IMR-90 (cell line): ENCODE measurements around the gene FAM76B. TPM values are rescaled to one million over a fixed set of nuclear protein-coding genes. Genes with fewer than 3 reads are reported as not detected.

Source experiments
- ATAC-seq: fragments of 200-7000 bp; cut with Tn5 transposase; 2 replicates; pipeline ENCODE4 v1.9.1; 2020; ENCODE audit warnings: low read depth, mild to moderate bottlenecking, moderate library complexity
- BruUV-seq: library from RNA; stranded (reverse); fragments of 400-500 nt; replicated peaks from 2 replicates; lab custom pipeline; 2021; lab: Mats Ljungman, UMichigan
- CTCF ChIA-PET: fragments of 300-600 bp; formaldehyde crosslinking; extraction: SDS; loops from one replicate; lab custom pipeline; 2021; ENCODE audit warnings: antibody characterized with exemption; lab: Yijun Ruan, JAX
- POLR2A ChIA-PET: fragments of 300-600 bp; sonication (Branson Sonifier 250); formaldehyde crosslinking; loops from one replicate; lab custom pipeline; 2022; ENCODE audit warnings: antibody characterized with exemption; ENCODE audit not compliant: unreplicated experiment; lab: Charles Lee
- DNase-seq: peaks from one replicate; pipeline ENCODE4 v3.0.0; 2013
- H2AFZ ChIP-seq: replicated peaks from 2 replicates; pipeline ENCODE3; 2013; ENCODE audit warnings: low read length, mild to moderate bottlenecking; ENCODE audit not compliant: poor library complexity
- H2AK5ac ChIP-seq: 2 replicates; pipeline ENCODE4 v1.6.1; 2013; ENCODE audit warnings: low read depth, low read length, inconsistent platforms
- H2AK9ac ChIP-seq: replicated peaks from 2 replicates; pipeline ENCODE3; 2013; ENCODE audit warnings: mild to moderate bottlenecking, low read depth, low read length, moderate library complexity; ENCODE audit not compliant: poor library complexity
- H2BK120ac ChIP-seq: 2 replicates; pipeline ENCODE4 v1.6.1; 2013; ENCODE audit warnings: low read depth, low read length, inconsistent platforms
- H2BK15ac ChIP-seq: 3 replicates; pipeline ENCODE4 v1.6.1; 2013; ENCODE audit warnings: low read depth, low read length, inconsistent platforms
- H2BK20ac ChIP-seq: 2 replicates; pipeline ENCODE4 v1.6.1; 2013; ENCODE audit warnings: low read depth, mild to moderate bottlenecking, inconsistent platforms, low read length, moderate library complexity
- H2BK5ac ChIP-seq: 2 replicates; pipeline ENCODE4 v1.6.1; 2013; ENCODE audit warnings: mild to moderate bottlenecking, low read depth, low read length, inconsistent platforms; ENCODE audit not compliant: poor library complexity, severe bottlenecking
- H3K14ac ChIP-seq: replicated peaks from 2 replicates; pipeline ENCODE4 v1.6.1; 2013; ENCODE audit warnings: low read depth, low read length, inconsistent platforms
- H3K18ac ChIP-seq: 2 replicates; pipeline ENCODE4 v1.6.1; 2013; ENCODE audit warnings: low read depth, low read length, control low read depth
- H3K23ac ChIP-seq: 2 replicates; pipeline ENCODE4 v1.6.1; 2013; ENCODE audit warnings: low read depth, low read length, inconsistent platforms
- H3K27ac ChIP-seq: 2 replicates; pipeline ENCODE4 v1.5.1; 2013; ENCODE audit warnings: mild to moderate bottlenecking, control low read depth, low read length; ENCODE audit not compliant: insufficient read depth
- H3K27me3 ChIP-seq: 2 replicates; pipeline ENCODE4 v1.6.1; 2013; ENCODE audit warnings: low read length; ENCODE audit not compliant: control insufficient read depth, insufficient read depth
- H3K36me3 ChIP-seq: 2 replicates; pipeline ENCODE4 v1.6.1; 2013; ENCODE audit warnings: low read length, mixed read lengths; ENCODE audit not compliant: control insufficient read depth, insufficient read depth
- H3K4ac ChIP-seq: 2 replicates; pipeline ENCODE4 v1.6.1; 2013; ENCODE audit warnings: low read depth, low read length, inconsistent platforms
- H3K4me1 ChIP-seq: 2 replicates; pipeline ENCODE4 v1.6.1; 2013; ENCODE audit warnings: low read length, mixed read lengths; ENCODE audit not compliant: control insufficient read depth, insufficient read depth
- H3K4me2 ChIP-seq: 2 replicates; pipeline ENCODE4 v1.6.1; 2013; ENCODE audit warnings: low read depth, mild to moderate bottlenecking, control low read depth, low read length, moderate library complexity
- H3K4me3 ChIP-seq: 2 replicates; pipeline ENCODE4 v1.5.1; 2013; ENCODE audit warnings: low read depth, mild to moderate bottlenecking, control low read depth, low read length, moderate library complexity; ENCODE audit not compliant: insufficient read depth
- H3K56ac ChIP-seq: 2 replicates; pipeline ENCODE4 v1.6.1; 2013; ENCODE audit warnings: low read length, inconsistent platforms; ENCODE audit not compliant: insufficient read depth; ENCODE audit errors: extremely low read depth
- H3K79me1 ChIP-seq, 2 experiments: 2 replicates each; pipeline ENCODE4 v1.6.1; 2013; ENCODE audit warnings: low read length in 2 of 2, inconsistent platforms in 1 of 2, low read depth in 1 of 2
- H3K9ac ChIP-seq: 2 replicates; pipeline ENCODE4 v1.6.1; 2013; ENCODE audit warnings: low read depth, low read length, control low read depth
- H3K9me1 ChIP-seq: 2 replicates; pipeline ENCODE4 v1.6.1; 2013; ENCODE audit warnings: low read length, inconsistent platforms; ENCODE audit not compliant: insufficient read depth
- H3K9me3 ChIP-seq: 2 replicates; pipeline ENCODE4 v1.6.1; 2013; ENCODE audit warnings: low read length; ENCODE audit not compliant: control insufficient read depth, insufficient read depth
- H4K20me1 ChIP-seq: 2 replicates; pipeline ENCODE4 v1.6.1; 2013; ENCODE audit warnings: low read length, inconsistent platforms; ENCODE audit not compliant: insufficient read depth
- H4K5ac ChIP-seq: 2 replicates; pipeline ENCODE4 v1.6.1; 2013; ENCODE audit warnings: mild to moderate bottlenecking, low read depth, low read length, control low read depth
- H4K8ac ChIP-seq, 2 experiments: 2 replicates each; pipeline ENCODE4 v1.6.1; 2013; ENCODE audit warnings: low read depth in 2 of 2, low read length in 2 of 2, control low read depth in 1 of 2, inconsistent platforms in 1 of 2
- H4K91ac ChIP-seq: 2 replicates; pipeline ENCODE4 v1.6.1; 2013; ENCODE audit warnings: low read depth, low read length, inconsistent platforms; ENCODE audit not compliant: insufficient read depth
- CEBPB ChIP-seq: IDR thresholded peaks from 2 replicates; pipeline ENCODE4 v1.6.1; 2012; ENCODE audit warnings: low read depth, low read length, improper control_type of control experiment
- FOS ChIP-seq: fragments of 150-350 bp; IDR thresholded peaks from 2 replicates; pipeline ENCODE4 v1.6.1; 2016; ENCODE audit warnings: low read depth, low read length
- WGBS, 2 experiments: methylation state at CpG; one replicate each; pipeline versions ENCODE4 v1.1.5 to v1.1.7; 2013; ENCODE audit warnings: missing lambda C conversion rate in 2 of 2; ENCODE audit not compliant: insufficient read length in 1 of 2; ENCODE audit errors: extremely low coverage in 2 of 2; 5-methylcytosine and 5-hydroxymethylcytosine counted together
- dilution Hi-C: fragments of 300-500 bp; cut with HindIII; formaldehyde crosslinking; loops from one replicate; pipeline ENCODE4 v1.14.3; 2018; ENCODE audit warnings: low sequenced_read_pairs; ENCODE audit not compliant: unreplicated experiment
- in situ Hi-C: fragments of 300-500 bp; cut with MboI; formaldehyde crosslinking; loops from 3 replicates; pipeline ENCODE4 v1.14.3; 2019; ENCODE audit warnings: low sequenced_read_pairs, inconsistent platforms, mixed read lengths
- intact Hi-C: fragments of 100-400 bp; cut with micrococcal nuclease; formaldehyde crosslinking; loops from 2 replicates; pipeline ENCODE4 v1.10.0; 2022
- polyA plus RNA-seq, 3 experiments: library from polyadenylated mRNA; depleted of rRNA; stranded (reverse); fragments of >200 nt; gene quantifications; 2 replicates each; pipeline ENCODE4 v1.2.3, GENCODE V29; 2012; ENCODE audit warnings: low replicate concordance in 1 of 3
- total RNA-seq: library from RNA; depleted of rRNA; stranded (reverse); fragments of >200 nt; gene quantifications from 2 replicates; pipeline ENCODE4 v1.2.3, GENCODE V29; 2012

The FAM76B gene
- total and polyA plus RNA-seq, 2 of the 4 experiments (the other 2 are of a cell fraction): 12.7 to 14.3 TPM

DNA sequence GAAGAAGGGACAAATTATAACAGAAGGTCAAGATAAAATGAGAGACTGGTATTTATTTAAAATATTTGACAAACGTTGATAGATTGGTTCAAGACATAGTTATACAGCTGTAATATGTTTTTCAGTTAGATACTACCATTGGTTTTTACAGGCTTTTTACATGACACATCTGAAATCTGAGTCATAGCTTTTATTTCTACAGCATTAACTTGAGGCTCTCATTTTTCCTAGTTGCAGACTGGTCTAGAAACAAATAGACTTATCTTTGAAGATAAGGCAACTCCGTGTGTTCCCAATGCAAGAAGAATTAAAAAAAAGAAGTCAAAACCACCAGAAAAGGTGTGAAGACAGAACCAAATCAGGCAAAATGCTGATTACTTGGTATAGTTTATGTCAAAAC lies 32.1 kb upstream of the FAM76B start:
- dilution Hi-C loops: no loop called here
- CTCF ChIA-PET: interaction anchor here (0.6 to 1.1 kb wide), 2 partner anchors 14 to 1004 kb away, joined by 3 read pairs; no protein-coding TSS in a partner anchor
- peak; percentile 77 for DNase-seq
- H3K23ac ChIP-seq: no peak overlapping the region
- no peaks in the 10 kb centered on the region for H3K9me3 ChIP-seq
- H3K18ac ChIP-seq: no peak overlapping the region
- no peak overlapping the region for H2AK5ac ChIP-seq
- H3K14ac ChIP-seq: no peak overlapping the region
- peak overlapping the region; percentile 3 for H2BK5ac ChIP-seq
- POLR2A ChIA-PET: no interaction called here
- no peak overlapping the region for H3K4me3 ChIP-seq
- no CpG with 5 or more reads among the region's 2 CpGs for WGBS, 2 experiments
- no TSS peak for BruUV-seq
- intact Hi-C loops: no loop called here
- no peak overlapping the region for H2BK15ac ChIP-seq
- no peak overlapping the region for H2AK9ac ChIP-seq
- H2AFZ ChIP-seq: no peak overlapping the region
- no peak overlapping the region for H3K56ac ChIP-seq
- H3K9ac ChIP-seq: no peak overlapping the region
- H3K4ac ChIP-seq: no peak overlapping the region
- H3K27me3 ChIP-seq: no peaks in the 10 kb centered on the region
- H3K79me1 ChIP-seq: peaks cover 3% of the 10 kb centered on the region in 2 experiments; a peak in 3 of 4 replicates
- no peaks in the 10 kb centered on the region for H3K9me1 ChIP-seq
- no peak overlapping the region for H4K5ac ChIP-seq
- no peaks in the 10 kb centered on the region; the same call in 1 of the 2 replicates for H4K20me1 ChIP-seq
- in situ Hi-C loops: no loop called here
- no peak overlapping the region for H2BK120ac ChIP-seq
- no peak overlapping the region for H2BK20ac ChIP-seq
- H3K36me3 ChIP-seq: peaks cover 5% of the 10 kb centered on the region
- no peak overlapping the region for H3K27ac ChIP-seq
- H3K4me1 ChIP-seq: no peaks in the 10 kb centered on the region; the same call in 1 of the 2 replicates
- H3K4me2 ChIP-seq: no peak overlapping the region
- H4K8ac ChIP-seq: no peak overlapping the region
- ATAC-seq: peak; percentile 93
- TF ChIP-seq CEBPB (no peak), FOS (peak; percentile 40; the same call in 1 of the 2 replicates)
- H4K91ac ChIP-seq: no peak overlapping the region
